Heart left ventricle (tissue), 16 donors: ENCODE results near the gene LTB4R. TPM values are rescaled to one million over a fixed set of nuclear protein-coding genes. Genes with fewer than 3 reads are reported as not detected.

Experiments used
- ATAC-seq, 4 donors: fragments of 200-7000 bp; cut with Tn5 transposase; one replicate each; pipeline ENCODE4 v1.9.1; 2020 to 2022; ENCODE audit warnings: moderate library complexity in 4 of 4, mild to moderate bottlenecking in 3 of 4, moderate number of reproducible peaks in 1 of 4
- DNase-seq, 5 donors: peaks; one replicate each; pipeline ENCODE4 v3.0.0-alpha.2; 2020
- H3K27ac ChIP-seq, 12 donors: fragments of 200-600 bp; sonication (generic) in 4 of 12; one replicate each; pipeline versions ENCODE4 v1.5.0 to v1.8.0; 2016 to 2022; ENCODE audit warnings: mild to moderate bottlenecking in 2 of 12
- H3K27me3 ChIP-seq, 9 donors: fragments of 200-600 bp; sonication (generic) in 2 of 9; one replicate each; pipeline versions ENCODE4 v1.5.1 to v1.8.0; 2016 to 2022; ENCODE audit warnings: mild to moderate bottlenecking in 3 of 9
- H3K36me3 ChIP-seq, 9 donors: fragments of 200-600 bp; sonication (generic) in 2 of 9; one replicate each; pipeline versions ENCODE4 v1.5.0 to v1.8.0; 2018 to 2022; ENCODE audit warnings: mild to moderate bottlenecking in 2 of 9
- H3K4me1 ChIP-seq, 12 donors: fragments of 200-600 bp; sonication (generic) in 4 of 12; one replicate each; pipeline versions ENCODE4 v1.5.0 to v1.8.0; 2016 to 2022; ENCODE audit warnings: mild to moderate bottlenecking in 3 of 12
- H3K4me3 ChIP-seq, 12 donors: fragments of 200-600 bp; sonication (generic) in 4 of 12; one replicate each; pipeline versions ENCODE4 v1.5.0 to v1.8.0; 2017 to 2022; ENCODE audit warnings: mild to moderate bottlenecking in 9 of 12, moderate library complexity in 4 of 12
- H3K9me3 ChIP-seq, 12 donors: fragments of 200-600 bp; sonication (generic) in 4 of 12; one replicate each; pipeline versions ENCODE4 v1.5.0 to v1.8.0; 2016 to 2022; ENCODE audit warnings: mild to moderate bottlenecking in 1 of 12
- CTCF ChIP-seq, 12 donors: fragments of 200-600 bp; sonication (generic) in 4 of 12; IDR thresholded peaks; one replicate each; pipeline versions ENCODE4 v1.5.0 to v1.8.0; 2018 to 2022; ENCODE audit warnings: antibody characterized with exemption in 12 of 12, mild to moderate bottlenecking in 5 of 12
- POLR2A ChIP-seq, 2 donors: fragments of 450-650 bp; IDR thresholded peaks; one replicate each; pipeline ENCODE4 v1.6.1; 2017; ENCODE audit warnings: antibody characterized with exemption in 2 of 2, mild to moderate bottlenecking in 2 of 2, moderate library complexity in 2 of 2
- WGBS, 4 donors: extraction: QIAGEN DNeasy Blood & Tissue Kit in 2 of 4; methylation state at CpG; one replicate each; pipeline versions ENCODE4 v1.1.5 to v1.1.7; 2013 to 2018; 5-methylcytosine and 5-hydroxymethylcytosine counted together
- intact Hi-C, 10 donors: fragments of 100-400 bp; cut with DNase I; formaldehyde crosslinking; loops; one replicate each; pipeline versions ENCODE4 v1.11.1 to v1.14.2; 2022
- polyA plus RNA-seq, 2 donors: library from polyadenylated mRNA; stranded (reverse); fragments of 200-250 nt; gene quantifications; one replicate each; pipeline ENCODE4 v1.2.3, GENCODE V29; 2013
- total RNA-seq, 9 donors: library from RNA; depleted of rRNA in 2 of 9; stranded (reverse); fragments of >200 nt in 2 of 9; fragmentation: NEBNext Ultra II Directional in 3 of 9; extraction: Animal tissue kit (Norgen Biotek cat#: 25700) in 3 of 9; gene quantifications; one replicate each; pipeline versions ENCODE4 v1.1.0 to v1.2.4, GENCODE V29; 2016 to 2023
- donor health status: ischemic (EF 13 %, LVEDD 7.1; RV severe dilation, severe dysfunction).
- donor health status: healthy with polysubstance abuse.
- donor health status: DM: no; HTN: yes; CAD: no.
- donor health status: DM: no; HTN: no; CAD: no.
- donor health status: ischemic (EF 25% LVEDD 6.9; RV normal size, moderate dysfunction).
- donor health status: ischemic (EF 25% LVEDD 5.7; RV mildly dilated, moderate dysfunction).
- donor health status: healthy.
- donor health status: DM: yes; HTN: yes; CAD: no.
- donor health status: ischemic (EF 35%, LVEDD 5.7; RV mildly dilated, moderate dysfunction).
- donor health status: nonischemic (EF 11% LVEDD 7.7; RV severe dilation, severe dysfunction).
- donor health status: DM: yes; HTN: yes; CAD: no.
- donor health status: PGD.
- donor health status: ischemic (EF 29% LVEDD 5.4; RV normal size, mild dysfunction).
- donor health status: nonischemic (EF 23%, LVEDD 6.1; RV moderate dilation, normal function).

Gene LTB4R
- total and polyA plus RNA-seq, 11 donors = 0.92 to 8.8 (median 1.7) TPM

GRCh38 chr14:24279301-24280186, 31.8 kb upstream of the LTB4R start:
- H3K9me3 ChIP-seq = no peaks in the 10 kb centered on the region
- peak overlapping the region in 11 of 12 donors; percentile 41 to 87 (median 72) for H3K27ac ChIP-seq
- TF ChIP-seq POLR2A (IDR thresholded peaks at IDR 0.05) (no peak), CTCF (IDR thresholded peaks at IDR 0.05) (peak in 11 of 12 donors; percentile 32 to 68 (median 42))
- no peak overlapping the region for H3K4me3 ChIP-seq
- H3K27me3 ChIP-seq = no peaks in the 10 kb centered on the region
- ATAC-seq (peak; percentile 75 to 86 (median 80)), DNase-seq (peak in 4 of 5 donors; percentile 60 to 81 (median 67))
- WGBS, 4 donors = 58 to 66% (median 64%) methylated on average over 11 of the region's 11 CpGs
- H3K36me3 ChIP-seq = no peaks in the 10 kb centered on the region
- intact Hi-C loops = no loop called here
- peaks cover 0 to 77% (median 8%) of the 10 kb centered on the region in 12 donors for H3K4me1 ChIP-seq

DNA sequence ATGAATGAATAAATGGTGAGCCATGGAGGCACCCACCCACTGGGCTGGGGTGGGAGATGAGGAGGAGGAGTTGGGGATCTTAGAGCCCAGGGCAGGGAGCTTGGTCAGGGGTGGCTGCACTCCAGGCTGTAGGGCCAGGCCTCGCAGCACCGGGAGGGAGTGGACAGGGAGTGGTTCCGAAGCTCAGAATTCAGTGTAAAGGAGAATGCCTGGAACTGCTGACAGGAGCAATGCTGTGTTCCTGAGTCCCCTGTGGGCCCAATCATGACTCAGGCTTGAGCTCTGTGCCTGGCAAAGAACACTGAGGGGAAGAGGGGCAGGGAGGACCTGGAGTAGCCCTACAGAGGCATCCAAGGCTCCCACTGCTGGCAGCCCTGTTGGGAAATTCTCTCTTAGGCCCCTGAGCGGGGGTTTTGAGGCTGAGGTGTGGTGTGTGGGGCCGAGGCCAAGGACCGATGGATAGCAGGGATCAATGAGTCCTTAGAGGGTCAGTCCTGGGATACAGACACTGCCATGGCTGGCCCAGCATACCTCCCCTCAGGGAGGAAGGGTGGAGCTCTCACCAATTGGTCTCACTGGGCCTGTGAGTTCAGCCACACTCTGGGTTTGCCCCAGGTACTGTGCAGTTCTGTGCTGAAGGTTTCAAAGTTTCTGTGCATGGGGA, 30.4 kb upstream of the LTB4R start:
- intact Hi-C loops = no loop called here
- Histone ChIP-seq H3K9me3 (no peaks in the 10 kb centered on the region), H3K36me3 (no peaks in the 10 kb centered on the region), H3K27me3 (no peaks in the 10 kb centered on the region), H3K4me3 (no peak overlapping the region), H3K27ac (peak overlapping the region in 5 of 12 donors; percentile 3 to 81 (median 38)), H3K4me1 (peaks cover 0 to 69% (median 8%) of the 10 kb centered on the region in 12 donors)
- TF ChIP-seq POLR2A (IDR thresholded peaks at IDR 0.05) = no peak
- no peak for TF ChIP-seq CTCF (IDR thresholded peaks at IDR 0.05)
- DNase-seq (peak in 1 of 5 donors; percentile 58), ATAC-seq (peak in 3 of 4 donors; percentile 12 to 44 (median 21))
- WGBS, 4 donors = 64 to 72% (median 68%) methylated on average over 6 of the region's 6 CpGs

DNA sequence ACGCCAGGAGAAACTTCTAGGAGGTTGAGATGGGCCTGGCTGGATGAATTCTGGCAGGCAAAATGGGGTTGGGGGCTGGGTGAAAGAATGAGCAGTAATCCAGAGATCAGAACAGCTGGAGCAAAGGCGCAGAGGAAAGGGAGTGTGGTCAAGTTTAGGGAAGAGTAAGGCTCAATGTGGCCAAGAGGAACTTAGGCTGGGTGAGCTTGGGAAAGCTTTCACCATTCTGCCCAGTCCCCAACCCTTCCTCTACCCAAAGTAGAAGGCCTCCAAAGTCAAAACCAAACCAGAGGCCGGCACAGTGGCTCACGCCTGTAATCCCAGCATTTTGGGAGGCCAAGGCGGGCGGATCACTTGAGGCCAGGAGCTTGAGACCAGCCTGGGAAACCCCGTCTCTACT, 29.7 kb upstream of the LTB4R start:
- no peak overlapping the region for H3K4me3 ChIP-seq
- peaks cover 0 to 63% (median 8%) of the 10 kb centered on the region in 12 donors for H3K4me1 ChIP-seq
- no peak for ATAC-seq
- no peak for DNase-seq
- no peaks in the 10 kb centered on the region for H3K9me3 ChIP-seq
- intact Hi-C loops = no loop called here
- 82 to 95% (median 94%) methylated on average over 7 of the region's 7 CpGs for WGBS, 4 donors
- TF ChIP-seq CTCF (IDR thresholded peaks at IDR 0.05) (no peak), POLR2A (IDR thresholded peaks at IDR 0.05) (no peak)
- H3K36me3 ChIP-seq = no peaks in the 10 kb centered on the region
- no peaks in the 10 kb centered on the region for H3K27me3 ChIP-seq
- H3K27ac ChIP-seq = peak overlapping the region in 3 of 12 donors; percentile 22 to 81 (median 38)

DNA sequence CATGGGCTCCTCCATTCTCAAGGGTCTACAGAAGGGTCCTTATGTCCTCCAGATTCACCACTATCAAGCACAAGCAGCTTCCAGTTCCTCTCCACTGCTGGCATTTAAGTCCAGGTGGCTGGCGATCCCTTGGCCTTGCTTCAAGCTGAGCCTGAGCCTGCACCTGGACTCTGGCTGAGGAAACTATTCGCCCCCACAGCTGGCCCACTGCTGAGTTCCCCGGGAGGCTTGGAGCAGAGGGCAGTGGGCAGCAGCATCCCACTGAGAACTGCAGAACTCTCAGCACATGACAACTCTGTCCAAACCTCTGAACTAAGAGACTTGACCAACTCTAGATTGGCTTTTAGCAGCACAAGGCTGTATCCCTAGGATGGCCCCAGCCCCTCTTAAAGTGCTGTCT, 28.6 kb upstream of the LTB4R start:
- Histone ChIP-seq H3K36me3 (no peaks in the 10 kb centered on the region), H3K4me3 (no peak overlapping the region), H3K27me3 (no peaks in the 10 kb centered on the region), H3K9me3 (no peaks in the 10 kb centered on the region), H3K27ac (no peak overlapping the region), H3K4me1 (peaks cover 0 to 52% (median 8%) of the 10 kb centered on the region in 12 donors)
- no peak for ATAC-seq
- peak in 1 of 5 donors; percentile 10 for DNase-seq
- WGBS, 4 donors = 81 to 92% (median 85%) methylated on average over 2 to 3 of the region's 3 CpGs
- TF ChIP-seq POLR2A (IDR thresholded peaks at IDR 0.05) (no peak), CTCF (IDR thresholded peaks at IDR 0.05) (no peak)
- intact Hi-C loops = no loop called here
